ENCODE results near the gene WLS. TPM values are rescaled to one million over a fixed set of nuclear protein-coding genes. Genes with fewer than 3 reads are reported as not detected.
"Not testable (repeated sequence)": the region's sequence is repeated elsewhere in the genome, so short reads cannot be mapped to it uniquely, and the experiment has no call there.

WLS gene
- total RNA-seq, 2 donors from 2014 or later: not detected

DNA sequence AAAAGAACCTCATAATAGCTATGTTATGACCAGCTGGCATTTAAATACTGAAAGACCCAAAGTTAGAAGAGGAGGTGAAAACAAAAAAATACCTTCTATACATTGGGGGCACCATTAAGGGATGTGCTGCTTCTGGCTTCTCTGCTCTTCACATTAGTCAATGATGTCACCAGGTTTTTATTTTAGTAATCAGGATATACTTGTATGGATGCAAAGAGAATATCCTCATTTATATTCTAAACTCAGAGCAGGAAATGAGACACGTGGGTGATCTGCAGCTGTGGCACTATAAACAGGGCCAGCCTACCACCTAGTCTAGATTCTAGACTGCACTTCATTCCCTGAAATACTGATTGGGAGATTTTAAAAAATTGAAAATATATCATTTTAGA, 51.2 kb downstream of the WLS start:
- H3K4me1 Mint-ChIP-seq (ENCODE audit: low read depth): peaks cover 5% of the 10 kb centered on the region
- H3K27me3 Mint-ChIP-seq (ENCODE audit: low read depth): no peaks in the 10 kb centered on the region
- no peak overlapping the region for H3K4me3 Mint-ChIP-seq
- no peaks in the 10 kb centered on the region for H3K36me3 Mint-ChIP-seq (ENCODE audit: insufficient read depth in 2 of 2)
- DNase-seq (no peak), ATAC-seq (replicated peaks in 1 of 2) (no peak)
- H3K27ac Mint-ChIP-seq: no peak overlapping the region
- no peaks in the 10 kb centered on the region for H3K9me3 Mint-ChIP-seq

- no peak overlapping the region for H3K4me3 Mint-ChIP-seq
- no peak overlapping the region for H3K27ac Mint-ChIP-seq
- DNase-seq: no peak
- ATAC-seq (replicated peaks in 1 of 2): no peak
- H3K36me3 Mint-ChIP-seq (ENCODE audit: insufficient read depth in 2 of 2): no peaks in the 10 kb centered on the region
- H3K4me1 Mint-ChIP-seq (ENCODE audit: low read depth): peaks cover 5% of the 10 kb centered on the region
- H3K9me3 Mint-ChIP-seq: no peaks in the 10 kb centered on the region
- H3K27me3 Mint-ChIP-seq (ENCODE audit: low read depth): no peaks in the 10 kb centered on the region
Observed at GRCh38 chr1:68180441-68181164, 51.7 kb downstream of the WLS start.

DNA sequence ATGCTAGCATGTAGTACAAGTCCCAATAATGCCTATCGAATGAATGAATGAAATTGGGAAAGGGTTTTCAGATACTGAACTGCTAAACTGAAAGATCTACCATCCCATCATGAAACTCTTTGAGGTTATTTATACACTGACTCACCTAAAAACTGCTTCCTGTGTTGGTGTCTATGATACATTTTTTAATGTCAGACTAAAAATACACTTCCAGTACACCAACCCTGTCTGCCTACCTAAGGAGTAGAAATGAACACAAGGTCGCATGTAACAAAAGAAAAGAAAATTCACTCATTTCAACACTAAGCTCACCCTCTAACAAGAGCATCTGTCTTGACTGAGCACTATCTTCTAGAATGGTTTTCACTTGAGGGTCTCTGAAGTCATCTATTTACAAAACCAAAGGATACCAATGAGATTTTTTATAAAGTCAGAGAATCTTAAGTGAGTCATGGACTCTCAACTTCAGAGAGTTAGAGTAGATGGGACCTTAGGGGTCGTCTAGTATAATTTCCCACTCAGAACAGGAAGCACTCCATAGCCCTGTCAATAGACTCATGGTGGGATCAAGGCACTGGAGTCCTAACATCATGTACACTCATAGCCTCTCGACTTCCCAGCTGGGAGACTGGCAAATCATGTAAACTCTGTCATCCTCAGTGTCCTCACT, 53.4 kb downstream of the WLS start:
- ATAC-seq (replicated peaks in 1 of 2) (peak; percentile 53 to 78), DNase-seq (no peak)
- H3K36me3 Mint-ChIP-seq (ENCODE audit: insufficient read depth in 2 of 2): no peaks in the 10 kb centered on the region
- H3K9me3 Mint-ChIP-seq: no peaks in the 10 kb centered on the region
- H3K27ac Mint-ChIP-seq: peak overlapping the region; percentile 36
- no peak overlapping the region for H3K4me3 Mint-ChIP-seq
- H3K27me3 Mint-ChIP-seq (ENCODE audit: low read depth): no peaks in the 10 kb centered on the region
- H3K4me1 Mint-ChIP-seq (ENCODE audit: low read depth): peaks cover 5% of the 10 kb centered on the region

GRCh38 chr1:68175621-68176398, 56.5 kb downstream of the WLS start:
- Mint-ChIP-seq H3K36me3 (ENCODE audit: insufficient read depth in 2 of 2) (no peaks in the 10 kb centered on the region), H3K27ac (no peak overlapping the region), H3K4me1 (ENCODE audit: low read depth) (peaks cover 5% of the 10 kb centered on the region), H3K4me3 (no peak overlapping the region), H3K9me3 (no peaks in the 10 kb centered on the region), H3K27me3 (ENCODE audit: low read depth) (no peaks in the 10 kb centered on the region)
- no peak for DNase-seq
- no peak for ATAC-seq (replicated peaks in 1 of 2)

- Mint-ChIP-seq H3K36me3 (ENCODE audit: insufficient read depth in 2 of 2) (no peaks in the 10 kb centered on the region), H3K4me1 (ENCODE audit: low read depth) (peaks cover 5% of the 10 kb centered on the region), H3K27ac (no peak overlapping the region)
Observed at GRCh38 chr1:68174738-68175113, 57.6 kb downstream of the WLS start.

GRCh38 chr1:68173936-68174737, 58.2 kb downstream of the WLS start:
- H3K36me3 Mint-ChIP-seq (ENCODE audit: insufficient read depth in 2 of 2): no peaks in the 10 kb centered on the region
- DNase-seq: no peak
- no peaks in the 10 kb centered on the region for H3K9me3 Mint-ChIP-seq

More at GRCh38 chr1:68174738-68175113, 57.6 kb downstream of the WLS start:
- Mint-ChIP-seq H3K27me3 (ENCODE audit: low read depth) (no peaks in the 10 kb centered on the region), H3K9me3 (no peaks in the 10 kb centered on the region), H3K4me3 (no peak overlapping the region)
- DNase-seq: no peak
- ATAC-seq (replicated peaks in 1 of 2): no peak

DNA sequence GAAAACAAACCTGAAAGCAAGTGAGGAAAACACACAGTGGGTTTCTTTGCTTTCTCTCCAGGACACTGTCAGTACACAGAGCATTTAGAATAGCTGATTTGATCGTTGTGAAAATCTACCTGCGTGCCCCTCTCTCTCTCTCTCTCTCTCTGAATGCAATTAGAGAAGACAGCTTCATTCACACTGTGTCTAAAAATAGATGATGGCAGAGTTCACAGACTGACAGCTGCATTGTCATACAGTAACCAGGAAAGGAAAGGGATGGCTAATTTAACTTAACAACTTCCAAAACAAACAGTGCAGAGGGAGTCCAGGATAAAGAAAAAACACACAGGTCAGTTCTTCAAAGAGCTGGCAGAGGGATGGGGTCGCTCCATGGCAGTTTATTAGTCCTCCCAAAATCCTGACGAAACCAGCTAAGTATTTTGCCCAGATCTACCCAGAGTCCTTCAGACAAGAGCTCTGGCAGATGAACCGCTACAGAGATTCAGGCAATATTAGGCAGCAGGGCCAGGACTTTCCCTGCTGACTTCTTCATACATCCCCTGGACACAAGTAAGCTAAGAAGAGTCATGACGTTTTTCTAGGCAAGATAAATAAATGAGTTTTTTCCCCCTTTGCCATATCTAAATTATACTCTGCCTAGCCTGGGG, 58.9 kb downstream of the WLS start:
- H3K36me3 Mint-ChIP-seq (ENCODE audit: insufficient read depth in 2 of 2): no peaks in the 10 kb centered on the region
- ATAC-seq (replicated peaks in 1 of 2) (no peak), DNase-seq (no peak)
- H3K4me3 Mint-ChIP-seq: no peak overlapping the region
- no peak overlapping the region for H3K27ac Mint-ChIP-seq
- H3K9me3 Mint-ChIP-seq: no peaks in the 10 kb centered on the region
- H3K27me3 Mint-ChIP-seq (ENCODE audit: low read depth): no peaks in the 10 kb centered on the region
- H3K4me1 Mint-ChIP-seq (ENCODE audit: low read depth): no peaks in the 10 kb centered on the region

More at GRCh38 chr1:68173936-68174737, 58.2 kb downstream of the WLS start:
- Mint-ChIP-seq H3K27ac (no peak overlapping the region), H3K4me1 (ENCODE audit: low read depth) (peaks cover 5% of the 10 kb centered on the region), H3K4me3 (no peak overlapping the region), H3K27me3 (ENCODE audit: low read depth) (no peaks in the 10 kb centered on the region)
- no peak for ATAC-seq (replicated peaks in 1 of 2)

- not testable (repeated sequence) for H3K4me1 Mint-ChIP-seq (ENCODE audit: low read depth); H3K9me3 Mint-ChIP-seq; H3K4me3 Mint-ChIP-seq; H3K36me3 Mint-ChIP-seq (ENCODE audit: insufficient read depth in 2 of 2); ATAC-seq (replicated peaks in 1 of 2); H3K27ac Mint-ChIP-seq; DNase-seq; H3K27me3 Mint-ChIP-seq (ENCODE audit: low read depth)
Observed at GRCh38 chr1:68171795-68172194, 60.5 kb downstream of the WLS start.

- Mint-ChIP-seq H3K27ac (no peak overlapping the region), H3K36me3 (ENCODE audit: insufficient read depth in 2 of 2) (no peaks in the 10 kb centered on the region), H3K9me3 (no peaks in the 10 kb centered on the region), H3K4me3 (no peak overlapping the region), H3K27me3 (ENCODE audit: low read depth) (no peaks in the 10 kb centered on the region), H3K4me1 (ENCODE audit: low read depth) (no peaks in the 10 kb centered on the region)
- DNase-seq: no peak
- no peak for ATAC-seq (replicated peaks in 1 of 2)
Observed at GRCh38 chr1:68168545-68169171, 63.7 kb downstream of the WLS start.

DNA sequence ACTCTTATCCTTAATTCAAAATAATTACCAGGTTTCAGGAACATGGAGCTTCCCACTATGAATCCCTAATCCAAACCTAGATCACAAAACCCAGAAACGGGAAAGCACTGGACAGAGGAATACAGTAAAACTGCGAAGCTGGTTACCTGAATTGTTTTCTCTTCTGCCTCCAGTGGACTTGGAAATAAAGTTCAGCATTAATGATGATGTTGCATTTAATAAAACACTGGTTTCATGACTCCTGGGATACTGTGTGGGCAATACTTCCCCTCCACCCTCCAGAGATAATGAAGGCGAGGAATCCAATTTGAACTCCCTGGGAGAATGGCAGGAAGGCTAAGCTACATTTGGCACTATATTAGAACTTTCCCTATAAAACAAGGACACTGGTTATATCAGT, 65.1 kb downstream of the WLS start:
- H3K27ac Mint-ChIP-seq: no peak overlapping the region
- no peak overlapping the region for H3K4me3 Mint-ChIP-seq
- no peak for DNase-seq
- ATAC-seq (replicated peaks in 1 of 2): no peak
- no peaks in the 10 kb centered on the region for H3K36me3 Mint-ChIP-seq (ENCODE audit: insufficient read depth in 2 of 2)
- no peaks in the 10 kb centered on the region for H3K4me1 Mint-ChIP-seq (ENCODE audit: low read depth)
- no peaks in the 10 kb centered on the region for H3K9me3 Mint-ChIP-seq
- H3K27me3 Mint-ChIP-seq (ENCODE audit: low read depth): no peaks in the 10 kb centered on the region

DNA sequence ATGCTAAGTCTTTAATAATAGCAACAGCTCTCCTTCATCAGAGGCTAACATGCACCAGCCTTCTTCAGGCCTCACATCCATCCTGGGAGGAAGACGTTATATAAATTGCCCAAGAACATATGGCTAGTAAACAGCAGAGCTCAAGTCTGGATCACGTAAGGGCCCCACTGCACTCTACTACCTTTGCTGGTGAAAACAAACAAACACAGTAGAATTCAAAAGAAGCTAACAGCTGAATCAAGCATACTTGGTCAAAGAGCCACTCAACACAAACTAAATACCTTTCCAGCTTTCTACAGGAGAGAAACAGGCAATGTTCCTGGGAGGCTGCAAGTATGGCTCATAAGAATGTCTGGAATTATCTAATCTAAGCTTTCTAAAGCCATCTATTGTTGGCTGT, 66.0 kb downstream of the WLS start:
- Mint-ChIP-seq H3K4me1 (ENCODE audit: low read depth) (no peaks in the 10 kb centered on the region), H3K27ac (no peak overlapping the region), H3K9me3 (no peaks in the 10 kb centered on the region), H3K36me3 (ENCODE audit: insufficient read depth in 2 of 2) (no peaks in the 10 kb centered on the region), H3K27me3 (ENCODE audit: low read depth) (no peaks in the 10 kb centered on the region), H3K4me3 (no peak overlapping the region)
- no peak for ATAC-seq (replicated peaks in 1 of 2)
- no peak for DNase-seq

DNA sequence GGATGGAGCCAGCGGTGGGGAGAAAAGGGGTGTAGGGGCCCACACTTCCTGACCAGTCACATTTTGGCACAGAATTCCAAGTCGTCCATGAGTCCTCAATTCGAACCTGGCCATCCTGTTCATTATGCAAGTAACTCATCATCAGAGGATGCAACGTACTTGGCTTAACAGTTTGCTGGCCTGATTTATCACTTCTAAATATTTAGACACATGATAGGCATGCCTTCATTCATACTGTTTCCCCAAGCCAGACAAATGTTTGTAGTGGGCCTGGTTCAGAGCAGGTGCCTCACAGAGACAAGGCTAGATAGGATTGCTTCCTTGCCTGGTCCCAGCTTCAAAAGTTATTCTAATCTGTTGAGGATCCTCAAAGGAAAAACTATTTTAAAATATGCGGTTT, 66.7 kb downstream of the WLS start:
- no peak for ATAC-seq (replicated peaks in 1 of 2)

More for the DNA sequence above, 66.7 kb downstream of the WLS start:
- DNase-seq: no peak
- H3K4me3 Mint-ChIP-seq: no peak overlapping the region
- no peaks in the 10 kb centered on the region for H3K27me3 Mint-ChIP-seq (ENCODE audit: low read depth)
- H3K27ac Mint-ChIP-seq: no peak overlapping the region
- no peaks in the 10 kb centered on the region for H3K36me3 Mint-ChIP-seq (ENCODE audit: insufficient read depth in 2 of 2)
- H3K9me3 Mint-ChIP-seq: no peaks in the 10 kb centered on the region
- no peaks in the 10 kb centered on the region for H3K4me1 Mint-ChIP-seq (ENCODE audit: low read depth)
